Muscle layer of colon (tissue), 2 donors: Measurements from ENCODE around the gene TSPY2.
"Not testable (repeated sequence)": the region's sequence is repeated elsewhere in the genome, so short reads cannot be mapped to it uniquely, and the experiment has no call there.

ENCODE experiments used
- H3K27ac ChIP-seq: one replicate; pipeline ENCODE4 v1.7.0; 2013; ENCODE audit warnings: low read depth, mild to moderate bottlenecking, low read length, moderate library complexity
- H3K27me3 ChIP-seq, 2 donors: one replicate each; pipeline ENCODE4 v1.7.0; 2013; ENCODE audit warnings: low read length in 2 of 2, mild to moderate bottlenecking in 2 of 2; ENCODE audit not compliant: insufficient read depth in 2 of 2, control insufficient read depth in 1 of 2
- H3K36me3 ChIP-seq: one replicate; pipeline ENCODE4 v1.7.0; 2013; ENCODE audit warnings: mild to moderate bottlenecking, low read length; ENCODE audit not compliant: insufficient read depth
- H3K4me1 ChIP-seq: one replicate; pipeline ENCODE4 v1.7.0; 2013; ENCODE audit warnings: mild to moderate bottlenecking, low read length; ENCODE audit not compliant: insufficient read depth
- H3K4me3 ChIP-seq, 2 donors: one replicate each; pipeline ENCODE4 v1.7.0; 2013; ENCODE audit warnings: low read length in 2 of 2, low read depth in 1 of 2, mild to moderate bottlenecking in 1 of 2, moderate library complexity in 1 of 2
- H3K9ac ChIP-seq: one replicate; pipeline ENCODE4 v1.7.0; 2013; ENCODE audit warnings: low read length
- H3K9me3 ChIP-seq: one replicate; pipeline ENCODE4 v1.7.0; 2013; ENCODE audit warnings: mild to moderate bottlenecking, low read length
- donor health status: abdominal sarcoma.
- donor health status: Adenocarcinoma of cecum.

The TSPY2 gene, protein sequence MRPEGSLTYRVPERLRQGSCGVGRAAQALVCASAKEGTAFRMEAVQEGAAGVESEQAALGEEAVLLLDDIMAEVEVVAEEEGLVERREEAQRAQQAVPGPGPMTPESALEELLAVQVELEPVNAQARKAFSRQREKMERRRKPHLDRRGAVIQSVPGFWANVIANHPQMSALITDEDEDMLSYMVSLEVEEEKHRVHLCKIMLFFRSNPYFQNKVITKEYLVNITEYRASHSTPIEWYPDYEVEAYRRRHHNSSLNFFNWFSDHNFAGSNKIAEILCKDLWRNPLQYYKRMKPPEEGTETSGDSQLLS

DNA sequence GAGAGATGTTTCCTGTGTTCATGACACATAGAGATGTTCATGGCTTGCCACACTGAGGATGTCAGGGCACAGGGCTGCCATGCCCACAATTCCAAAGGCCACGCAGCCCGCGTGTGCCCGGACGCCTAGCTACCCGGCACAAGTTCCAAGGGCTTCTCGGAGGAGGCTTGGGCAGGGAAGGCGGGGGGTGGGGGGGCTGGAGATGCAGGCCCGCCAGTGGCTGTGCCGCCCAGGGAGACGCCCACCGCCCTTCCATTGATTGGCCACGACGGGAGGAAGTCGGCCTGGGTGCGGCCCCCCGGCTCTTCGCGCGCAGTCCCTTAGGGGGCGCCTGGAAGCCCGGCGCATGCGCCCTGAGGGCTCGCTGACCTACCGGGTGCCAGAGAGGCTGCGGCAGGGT, at the start of gene TSPY2:
Gene TSPY2, plus strand, starts transcription at position 301 of the 400 bp plus-strand sequence. Its CDS starts 46 bp downstream, at position 347.
- H3K4me3 ChIP-seq, H3K4me1 ChIP-seq, H3K27me3 ChIP-seq: not testable (repeated sequence)

DNA sequence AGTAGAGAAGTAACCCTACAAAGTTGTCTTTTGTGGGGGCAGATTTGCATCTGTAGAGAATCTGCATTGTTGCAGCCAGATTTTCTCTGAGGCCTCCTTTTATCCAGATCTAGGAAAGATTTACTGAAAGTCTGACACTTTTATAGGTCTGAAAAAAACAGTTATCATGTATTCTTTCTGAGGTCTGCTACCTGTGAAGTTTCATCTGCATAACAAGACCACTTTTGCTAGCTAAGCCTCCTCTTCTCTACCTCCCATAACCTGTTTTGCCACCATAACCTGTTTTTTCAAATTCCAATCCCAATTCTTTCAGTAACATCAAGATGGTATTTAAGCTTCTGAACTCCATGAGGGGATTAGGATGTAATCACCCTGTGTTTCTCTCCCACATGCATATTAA, 36.5 kb upstream of the TSPY2 start:
- H3K27ac ChIP-seq = not testable (repeated sequence)

More for the DNA sequence above, at the start of gene TSPY2:
- H3K36me3 ChIP-seq, H3K27ac ChIP-seq, H3K9me3 ChIP-seq, H3K9ac ChIP-seq: not testable (repeated sequence)

DNA sequence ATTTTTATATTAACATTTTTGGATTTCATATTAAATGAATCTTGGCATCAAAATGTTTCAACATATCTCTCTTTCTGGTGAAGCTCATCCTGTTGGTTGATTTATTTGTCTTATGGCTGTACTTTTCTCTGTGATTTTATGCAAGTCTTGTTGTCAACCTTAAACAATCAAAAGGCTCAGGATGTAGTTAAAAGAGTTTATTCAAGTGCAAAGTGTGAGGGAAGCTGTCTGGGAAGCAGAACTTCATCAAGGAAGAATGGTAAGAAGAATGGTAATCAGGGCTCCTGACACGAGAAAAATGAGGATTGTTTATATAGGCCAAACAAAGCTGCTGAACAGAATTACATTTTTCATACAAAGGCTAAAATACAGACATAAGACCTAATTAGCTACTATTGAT, 29.0 kb upstream of the TSPY2 start:
- H3K36me3 ChIP-seq, H3K9ac ChIP-seq: not testable (repeated sequence)

More for the DNA sequence above, 36.5 kb upstream of the TSPY2 start:
- not testable (repeated sequence) for H3K9me3 ChIP-seq, H3K4me3 ChIP-seq, H3K36me3 ChIP-seq, H3K27me3 ChIP-seq, H3K4me1 ChIP-seq, H3K9ac ChIP-seq

DNA sequence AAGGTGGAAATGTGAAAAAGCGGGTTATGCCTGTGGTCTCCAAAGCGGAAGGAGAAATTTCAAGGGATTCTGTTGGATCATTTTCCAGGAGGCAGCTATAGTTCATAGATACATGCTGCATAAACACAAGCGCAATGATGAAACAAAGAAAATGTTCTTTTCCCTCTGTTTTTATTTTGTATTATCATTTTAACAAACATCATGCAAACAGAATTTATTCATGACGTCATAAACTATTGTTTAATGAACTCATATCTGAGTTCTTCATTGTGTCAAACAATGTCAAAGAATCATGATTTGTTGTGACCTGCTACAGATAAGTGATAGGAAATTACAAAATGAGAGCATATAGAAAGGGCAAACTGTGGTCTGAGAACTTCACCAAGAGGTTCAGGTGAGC, 23.8 kb downstream of the TSPY2 start:
- not testable (repeated sequence) for H3K27me3 ChIP-seq, H3K27ac ChIP-seq, H3K9ac ChIP-seq, H3K4me3 ChIP-seq, H3K36me3 ChIP-seq, H3K4me1 ChIP-seq, H3K9me3 ChIP-seq

More for the DNA sequence above, 29.0 kb upstream of the TSPY2 start:
- H3K27me3 ChIP-seq, H3K4me3 ChIP-seq, H3K27ac ChIP-seq, H3K4me1 ChIP-seq, H3K9me3 ChIP-seq: not testable (repeated sequence)
